MV-4-11 (cell line): Measurements from ENCODE around the gene NPM1.
"Not testable (repeated sequence)": the region's sequence is repeated elsewhere in the genome, so short reads cannot be mapped to it uniquely, and the experiment has no call there.

Source experiments
- DNase-seq: peaks from one replicate; lab custom pipeline; 2025; lab: John Stamatoyannopoulos, UW

The NPM1 gene

GRCh38 chr5:171387345-171387969 lies at the start of gene NPM1:
Gene NPM1 (plus strand): TSS chr5:171387849. CDS start chr5:171387949, 100 bp downstream.
- DNase-seq: peak; percentile 97

- DNase-seq: no peak
Measured at GRCh38 chr5:171340042-171340441, 47.6 kb upstream of the NPM1 start.

DNA sequence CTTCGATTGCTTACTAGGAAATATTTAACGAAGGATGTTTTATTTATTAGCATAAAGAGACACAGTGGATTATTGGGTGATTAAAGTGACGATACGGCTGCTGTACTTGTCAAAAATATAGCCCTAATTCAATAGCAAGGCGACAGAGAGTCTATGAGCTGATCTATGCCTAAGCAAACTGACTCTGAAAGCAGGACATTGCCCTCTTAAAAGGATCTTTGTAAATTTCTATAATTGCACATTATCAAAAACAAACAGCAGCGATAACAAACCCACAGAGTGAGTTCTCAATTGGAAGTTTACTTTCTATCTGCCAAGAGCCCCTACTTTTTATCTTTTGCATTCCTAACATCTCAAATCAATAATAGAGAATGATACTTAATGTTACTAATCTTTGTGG lies 47.2 kb upstream of the NPM1 start:
- no peak for DNase-seq

DNA sequence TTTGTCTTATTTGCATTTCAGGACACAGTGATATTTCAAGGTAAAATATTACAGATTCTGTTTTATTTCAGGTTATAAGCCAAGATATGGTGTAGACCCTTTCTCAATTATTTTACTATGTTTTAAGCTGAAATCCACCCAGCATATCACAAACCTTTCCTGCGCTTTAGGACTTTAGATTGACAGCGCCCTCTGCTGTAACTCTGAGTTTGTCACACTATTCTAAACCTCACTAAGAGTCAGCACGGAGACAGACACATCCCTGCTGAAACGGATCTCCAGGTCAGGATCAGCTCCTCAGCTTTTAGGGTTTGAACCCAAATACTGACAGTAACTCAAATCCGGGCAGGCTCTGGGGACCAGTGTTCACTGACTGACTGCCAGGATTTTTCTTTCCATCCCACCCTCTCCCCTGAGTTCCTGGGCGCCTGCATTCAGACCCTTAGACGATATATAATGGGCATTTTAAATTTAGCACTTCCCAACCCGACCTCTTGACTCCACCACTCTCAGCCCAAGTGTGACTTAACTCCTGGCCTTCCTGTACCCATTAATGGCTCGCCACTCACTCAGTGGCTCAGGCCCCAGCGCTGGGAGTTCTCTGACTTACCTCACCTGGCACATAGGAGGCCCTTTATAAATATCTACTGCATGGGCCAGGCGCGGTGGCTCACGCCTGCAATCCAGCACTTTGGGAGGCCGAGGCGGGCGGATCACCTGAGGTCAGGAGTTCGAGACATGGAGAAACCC lies 45.1 kb upstream of the NPM1 start:
- peak; percentile 37 for DNase-seq

DNA sequence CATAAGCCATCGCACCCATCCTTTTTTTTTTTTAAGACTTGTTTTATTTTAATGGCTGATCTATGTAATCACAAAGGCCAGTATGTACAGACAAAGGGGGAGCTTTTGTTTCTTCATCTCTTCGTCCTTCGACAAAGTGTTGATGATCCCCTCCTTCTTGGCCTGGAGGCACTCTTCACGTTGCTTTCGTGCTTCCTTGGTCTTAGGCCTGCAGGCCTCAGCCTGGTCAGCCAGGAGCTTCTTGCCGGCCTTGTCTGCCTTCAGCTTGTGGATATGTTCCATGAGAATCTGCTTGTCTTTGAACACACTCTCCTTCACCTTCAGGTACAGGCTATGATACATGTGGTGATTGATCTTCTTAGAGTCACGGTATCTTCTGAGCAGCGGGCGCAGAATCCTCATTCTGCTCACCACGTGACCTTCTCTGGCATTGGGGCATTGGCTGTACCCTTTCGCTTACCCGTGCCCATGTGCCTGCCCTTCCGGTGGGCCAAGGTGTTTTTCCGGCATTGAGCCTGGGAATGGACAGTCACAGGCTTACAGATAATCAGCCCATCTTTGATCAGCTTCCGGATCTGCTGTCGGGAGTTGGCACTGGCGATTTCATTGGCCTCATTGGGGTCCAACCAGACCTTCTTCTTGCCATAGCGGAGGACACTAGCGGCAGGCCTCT lies 42.6 kb upstream of the NPM1 start:
- no peak for DNase-seq

DNA sequence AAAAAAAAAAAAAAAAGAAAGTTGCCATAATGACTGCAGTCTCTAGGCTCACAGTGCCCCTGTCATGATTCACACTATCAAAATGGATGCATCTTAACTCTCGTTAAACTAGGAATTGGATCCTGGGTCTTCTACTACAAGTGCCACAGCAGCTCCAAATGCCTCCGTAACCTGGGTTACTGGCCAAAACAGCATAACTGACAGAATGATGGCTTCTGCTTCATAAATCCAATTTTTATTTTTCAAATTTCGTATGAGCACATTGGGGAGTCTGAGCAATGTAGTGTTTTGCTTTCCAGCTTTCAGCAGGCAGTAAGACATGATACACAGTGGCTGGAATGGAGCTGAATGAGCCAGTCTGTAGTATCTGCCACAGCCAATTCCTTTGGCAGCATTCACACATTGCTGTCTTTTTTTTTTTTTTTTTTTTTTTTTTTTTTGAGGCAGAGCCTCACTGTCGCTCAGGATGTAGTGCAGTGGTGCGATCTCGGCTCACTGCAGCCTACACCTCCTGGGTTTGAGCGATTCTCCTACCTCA lies 36.0 kb upstream of the NPM1 start:
- no peak for DNase-seq

GRCh38 chr5:171355302-171355724 lies 32.3 kb upstream of the NPM1 start:
- DNase-seq: no peak

- no peak for DNase-seq
Measured at GRCh38 chr5:171357843-171358242, 29.8 kb upstream of the NPM1 start.

- not testable (repeated sequence) for DNase-seq
Measured at GRCh38 chr5:171361151-171361550, 26.5 kb upstream of the NPM1 start.

DNA sequence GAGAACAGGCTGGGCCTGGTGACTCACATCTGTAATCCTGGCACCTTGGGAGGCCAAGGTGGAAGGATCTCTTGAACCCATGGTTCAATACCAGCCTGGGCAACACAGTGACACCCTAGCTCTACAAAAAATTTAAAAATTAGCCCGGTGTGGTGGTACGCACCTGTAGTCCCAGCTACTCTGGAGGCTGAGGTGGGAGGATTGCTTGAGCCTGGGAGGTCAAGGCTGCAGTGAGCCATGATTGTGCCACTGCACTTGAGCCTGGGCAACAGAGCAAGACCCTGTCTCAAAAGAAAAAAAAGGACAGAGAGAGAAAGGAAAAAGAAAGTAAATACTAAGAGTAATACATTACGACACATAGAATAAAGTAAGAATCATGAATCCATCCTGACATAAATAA lies 24.4 kb upstream of the NPM1 start:
- not testable (repeated sequence) for DNase-seq

DNA sequence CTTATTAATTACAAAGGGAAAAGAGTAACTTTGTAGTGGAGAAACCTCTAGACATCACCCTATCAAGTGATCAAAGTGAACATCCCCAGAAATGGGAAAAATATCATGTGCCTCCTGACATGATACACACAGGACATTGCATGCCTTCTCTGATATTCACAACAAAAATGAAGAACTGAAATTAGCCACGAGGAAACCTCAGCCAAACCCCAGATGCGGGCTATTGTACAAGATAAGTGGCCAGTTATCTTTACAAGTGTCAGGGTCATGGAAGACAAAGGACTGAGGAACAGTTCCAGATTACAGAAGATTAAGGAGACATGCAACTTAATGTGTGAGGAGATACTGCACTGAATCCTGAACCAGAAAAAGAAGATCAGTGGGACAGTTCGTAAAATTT lies 23.8 kb upstream of the NPM1 start:
- DNase-seq: peak; percentile 92

DNA sequence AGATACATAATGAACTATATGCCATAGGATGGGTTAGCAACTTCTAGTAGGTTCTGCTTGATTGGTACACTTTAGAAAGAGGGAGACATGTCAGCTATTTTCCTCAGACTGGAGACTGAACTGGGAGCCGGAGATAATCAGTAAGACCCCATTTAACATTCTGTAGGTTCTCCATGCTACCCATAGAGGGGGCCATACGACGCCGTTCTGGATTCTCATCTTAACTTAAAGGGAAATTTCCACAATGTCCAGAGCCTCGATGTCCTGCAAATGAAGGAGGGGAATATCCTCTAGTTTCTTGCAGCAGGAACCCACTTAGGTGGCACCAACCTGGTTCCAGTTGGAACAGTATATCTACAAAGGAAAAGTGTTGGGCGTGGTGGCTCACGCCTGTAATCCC lies 22.3 kb upstream of the NPM1 start:
- DNase-seq: no peak

GRCh38 chr5:171366645-171367044 lies 21.0 kb upstream of the NPM1 start:
- no peak for DNase-seq

DNA sequence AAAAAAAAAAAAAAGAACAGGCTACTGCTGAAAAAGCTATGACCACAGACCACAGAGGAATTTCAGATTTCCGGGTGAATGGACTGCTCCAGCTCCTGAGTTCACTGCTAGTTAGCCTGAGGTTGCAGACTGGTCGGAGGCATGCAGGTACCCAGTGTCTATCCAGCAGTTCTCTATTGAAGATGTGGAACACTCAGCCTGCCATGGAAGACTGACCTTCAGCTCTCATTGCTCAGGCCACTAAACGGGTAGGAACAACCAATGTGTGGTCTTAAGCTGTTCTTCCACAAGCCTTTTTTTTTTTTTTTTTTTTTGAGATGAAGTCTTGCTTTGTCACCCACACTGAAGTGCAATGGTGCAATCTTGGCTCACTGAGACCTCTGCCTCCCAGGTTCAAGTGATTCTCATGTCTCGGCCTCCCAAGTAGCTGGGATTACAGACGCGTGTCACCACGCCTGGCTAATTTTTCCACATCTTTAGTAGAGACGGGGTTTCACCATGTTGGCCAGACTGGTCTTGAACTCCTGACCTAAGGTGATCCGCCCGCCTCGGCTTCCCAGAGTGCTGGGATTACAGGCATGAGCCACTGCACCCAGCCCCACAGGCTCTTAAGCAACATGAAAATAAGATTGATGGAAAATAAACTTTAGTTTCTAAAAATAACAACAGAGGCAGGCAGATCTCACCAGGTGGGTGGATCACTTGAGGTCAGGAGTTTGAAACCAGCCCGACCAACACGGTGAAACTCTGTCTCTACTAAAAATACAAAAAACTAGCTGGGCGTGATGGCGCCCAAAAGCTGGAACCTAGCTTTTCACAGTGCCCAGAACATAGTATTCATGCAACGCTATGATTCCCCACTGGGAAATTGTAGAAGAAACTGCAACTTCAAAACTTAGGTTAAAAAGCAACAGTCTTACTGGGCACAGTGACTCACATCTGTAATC lies 20.0 kb upstream of the NPM1 start:
- peak; percentile 85 for DNase-seq

DNA sequence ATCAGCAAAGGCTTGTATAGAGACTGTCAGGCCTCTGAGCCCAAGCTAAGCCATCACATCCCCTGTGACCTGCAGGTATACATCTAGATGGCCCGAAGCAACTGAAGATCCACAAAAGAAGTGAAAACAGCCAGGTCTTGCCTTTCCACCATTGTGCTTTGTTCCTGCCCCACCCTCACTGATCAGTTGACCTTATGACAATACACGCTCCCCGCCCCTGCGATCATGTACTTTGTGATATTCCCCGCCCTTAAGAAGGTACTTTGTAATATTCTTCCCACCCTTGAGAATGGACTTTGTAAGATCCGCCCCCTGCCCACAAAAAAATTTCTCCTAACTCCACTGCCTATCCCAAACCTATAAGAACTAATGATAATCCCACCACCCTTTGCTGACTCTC lies 18.6 kb upstream of the NPM1 start:
- no peak for DNase-seq

DNA sequence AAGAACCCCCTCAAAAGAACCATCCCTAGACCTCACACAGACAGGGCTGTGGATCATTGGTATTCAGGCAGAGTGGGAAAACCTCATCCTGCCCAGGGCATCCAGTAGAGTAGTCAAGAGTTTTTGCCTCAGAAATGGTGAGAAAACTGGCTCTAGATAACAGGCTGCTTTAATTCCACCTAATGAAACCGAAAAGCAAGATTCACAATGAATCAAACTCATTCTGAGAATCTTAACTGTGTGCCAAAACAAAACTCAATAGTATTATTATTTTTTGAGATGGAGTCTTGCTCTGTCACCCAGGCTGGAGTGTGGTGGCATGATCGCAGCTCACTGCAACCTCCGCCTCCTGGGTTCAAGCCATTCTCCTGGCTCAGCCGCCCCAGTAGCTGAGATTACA lies 17.8 kb upstream of the NPM1 start:
- DNase-seq: no peak

- DNase-seq: not testable (repeated sequence)
Measured at GRCh38 chr5:171370881-171371280, 16.8 kb upstream of the NPM1 start.

DNA sequence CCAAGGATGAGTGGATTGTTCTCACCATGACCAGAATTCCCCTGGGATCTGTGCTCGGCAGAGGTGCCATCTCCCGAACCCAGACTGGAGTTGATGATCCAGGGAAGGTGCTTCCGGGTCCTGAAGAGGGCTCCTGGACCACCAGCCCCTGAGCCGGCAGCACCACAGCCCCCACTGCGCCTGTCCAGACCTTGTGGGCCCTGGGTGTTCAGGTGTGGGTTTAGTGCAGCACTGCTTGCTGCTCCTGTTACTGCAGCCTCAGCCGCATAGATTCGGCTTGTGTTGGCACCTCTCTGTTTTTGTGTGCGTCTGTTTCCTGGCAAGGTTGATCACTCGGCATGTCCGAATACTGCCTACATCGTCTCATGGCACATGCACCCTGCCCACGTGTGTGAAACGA lies 16.3 kb upstream of the NPM1 start:
- no peak for DNase-seq

DNA sequence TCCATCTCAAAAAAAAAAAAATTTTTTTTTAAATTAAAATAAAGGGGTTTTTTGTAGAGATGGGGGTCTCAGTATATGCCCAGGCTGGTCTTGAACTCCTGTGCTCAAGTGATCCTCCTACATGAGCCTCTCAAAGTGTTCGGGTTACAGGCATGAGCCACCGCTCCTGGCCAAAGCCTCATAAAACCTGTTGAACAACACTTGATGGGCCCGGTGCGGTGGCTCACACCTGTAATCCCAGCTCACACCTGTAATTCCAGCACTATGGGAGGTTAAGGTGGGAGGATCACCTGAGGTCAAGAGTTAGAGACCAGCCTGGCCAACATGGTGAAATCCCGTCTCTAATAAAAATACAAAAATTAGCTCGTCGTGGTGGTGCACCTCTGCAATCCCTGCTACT lies 7.7 kb upstream of the NPM1 start:
- DNase-seq: no peak

DNA sequence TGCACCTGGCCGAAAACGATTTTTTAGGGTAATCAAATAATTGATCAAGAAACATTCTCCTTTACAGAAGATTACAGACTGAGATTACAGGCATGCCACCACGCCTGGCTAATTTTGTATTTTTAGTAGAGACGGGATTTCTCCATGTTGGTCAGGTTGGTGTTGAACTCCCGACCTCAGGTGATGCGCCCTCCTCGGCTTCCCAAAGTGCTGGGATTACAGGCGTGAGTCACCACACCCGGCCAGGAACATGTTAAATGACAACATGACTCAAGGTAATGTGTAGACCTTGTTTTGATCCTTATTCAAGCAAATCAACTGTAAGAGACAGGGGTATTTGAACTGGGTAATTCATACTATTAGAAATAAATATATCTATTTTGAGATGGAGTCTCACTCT lies 3.2 kb upstream of the NPM1 start:
- not testable (repeated sequence) for DNase-seq

DNA sequence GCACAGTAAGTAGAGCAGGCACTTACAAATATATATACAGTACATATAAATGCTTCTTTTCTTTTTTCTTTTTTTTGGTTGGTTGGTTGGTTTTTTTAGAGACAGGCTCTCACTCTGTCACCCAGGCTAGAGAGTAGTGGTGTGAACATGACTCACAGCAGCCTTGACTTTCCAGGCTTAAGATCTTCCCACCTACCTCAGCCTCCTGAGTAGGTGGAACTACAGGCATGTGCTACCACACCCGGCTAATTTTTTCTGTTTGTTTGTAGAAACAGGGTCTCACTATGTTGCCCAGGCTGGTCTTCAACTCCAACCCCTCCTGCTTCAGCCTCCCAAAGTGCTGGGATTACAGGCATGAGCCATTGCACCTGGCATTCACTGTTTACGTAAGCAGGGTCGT lies 2.6 kb upstream of the NPM1 start:
- not testable (repeated sequence) for DNase-seq
